ENCODE measurements around the gene PKP2. TPM values are rescaled to one million over a fixed set of nuclear protein-coding genes. Genes with fewer than 3 reads are reported as not detected.

PKP2 gene
- total RNA-seq, 4 donors from 2014 or later, result 0.77 to 34.4 (median 5.3) TPM

GRCh38 chr12:32788405-32788804 is 108.2 kb downstream of the PKP2 start:
- H3K4me1 ChIP-seq, result no peaks in the 10 kb centered on the region
- intact Hi-C loops (cut with DNase I; ENCODE audit: low total_unique reads), result no loop called here
- H3K9me3 ChIP-seq, result no peaks in the 10 kb centered on the region
- H3K27me3 ChIP-seq, result no peaks in the 10 kb centered on the region
- no peak for TF ChIP-seq POLR2A (IDR thresholded peaks at IDR 0.05)
- no peak overlapping the region for H3K27ac ChIP-seq
- DNase-seq, result no peak
- no peaks in the 10 kb centered on the region for H3K36me3 ChIP-seq
- H3K4me3 ChIP-seq, result no peak overlapping the region

- Histone ChIP-seq H3K9me3 (no peaks in the 10 kb centered on the region), H3K27ac (no peak overlapping the region), H3K27me3 (no peaks in the 10 kb centered on the region), H3K4me3 (no peak overlapping the region), H3K36me3 (no peaks in the 10 kb centered on the region), H3K4me1 (no peaks in the 10 kb centered on the region)
- no peak for DNase-seq
- intact Hi-C loops (cut with DNase I; ENCODE audit: low total_unique reads), result no loop called here
- TF ChIP-seq POLR2A (IDR thresholded peaks at IDR 0.05) (no peak), CTCF (IDR thresholded peaks at IDR 0.05) (no peak)
These were observed 111.0 kb downstream of the PKP2 start for GRCh38 chr12:32785557-32785956.

- H3K4me3 ChIP-seq, result no peak overlapping the region
- intact Hi-C loops (cut with DNase I; ENCODE audit: low total_unique reads), result no loop called here
These were observed 113.5 kb downstream of the PKP2 start for GRCh38 chr12:32783029-32783428.

GRCh38 chr12:32780071-32780470 is 116.5 kb downstream of the PKP2 start:
- H3K27me3 ChIP-seq, result peaks cover 0 to 6% of the 10 kb centered on the region in 2 donors
- no peaks in the 10 kb centered on the region for H3K9me3 ChIP-seq
- no peaks in the 10 kb centered on the region for H3K36me3 ChIP-seq
- no peak for DNase-seq
- H3K27ac ChIP-seq, result no peak overlapping the region
- intact Hi-C loops (cut with DNase I; ENCODE audit: low total_unique reads), result no loop called here
- H3K4me1 ChIP-seq, result no peaks in the 10 kb centered on the region
- H3K4me3 ChIP-seq, result no peak overlapping the region
- TF ChIP-seq POLR2A (IDR thresholded peaks at IDR 0.05) (no peak), CTCF (IDR thresholded peaks at IDR 0.05) (no peak)

More at GRCh38 chr12:32783029-32783428, 113.5 kb downstream of the PKP2 start:
- Histone ChIP-seq H3K9me3 (no peaks in the 10 kb centered on the region), H3K27ac (no peak overlapping the region), H3K4me1 (no peaks in the 10 kb centered on the region), H3K27me3 (peaks cover 0 to 6% of the 10 kb centered on the region in 2 donors), H3K36me3 (no peaks in the 10 kb centered on the region)
- TF ChIP-seq CTCF (IDR thresholded peaks at IDR 0.05), result no peak
- TF ChIP-seq POLR2A (IDR thresholded peaks at IDR 0.05), result no peak
- DNase-seq, result no peak

- no peaks in the 10 kb centered on the region for H3K36me3 ChIP-seq
- TF ChIP-seq POLR2A (IDR thresholded peaks at IDR 0.05) (no peak), CTCF (IDR thresholded peaks at IDR 0.05) (no peak)
- H3K27me3 ChIP-seq, result peaks cover 0 to 6% of the 10 kb centered on the region in 2 donors
- H3K27ac ChIP-seq, result no peak overlapping the region
- H3K4me3 ChIP-seq, result no peak overlapping the region
- no peaks in the 10 kb centered on the region for H3K9me3 ChIP-seq
- H3K4me1 ChIP-seq, result no peaks in the 10 kb centered on the region
- intact Hi-C loops (cut with DNase I; ENCODE audit: low total_unique reads), result no loop called here
- DNase-seq, result no peak
These were observed 118.8 kb downstream of the PKP2 start for GRCh38 chr12:32777691-32778175.

GRCh38 chr12:32777159-32777558 is 119.4 kb downstream of the PKP2 start:
- H3K4me1 ChIP-seq, result no peaks in the 10 kb centered on the region
- H3K27ac ChIP-seq, result no peak overlapping the region
- intact Hi-C loops (cut with DNase I; ENCODE audit: low total_unique reads), result no loop called here
- no peaks in the 10 kb centered on the region for H3K36me3 ChIP-seq
- no peaks in the 10 kb centered on the region for H3K9me3 ChIP-seq
- H3K4me3 ChIP-seq, result no peak overlapping the region
- H3K27me3 ChIP-seq, result peaks cover 0 to 6% of the 10 kb centered on the region in 2 donors
- no peak for DNase-seq
- TF ChIP-seq POLR2A (IDR thresholded peaks at IDR 0.05), result no peak
- no peak for TF ChIP-seq CTCF (IDR thresholded peaks at IDR 0.05)

Measured in uterus (tissue), 4 donors.